Natural killer cell (primary cell): Measurements from ENCODE around the gene TMEM170A. TPM values are rescaled to one million over a fixed set of nuclear protein-coding genes. Genes with fewer than 3 reads are reported as not detected.

Source experiments
- ATAC-seq, 3 donors: fragments of 150-1000 bp in 2 of 3; fragments of 200-7000 bp in 1 of 3; cut with Tn5 transposase; 1 replicate in 1 of 3; 2 replicates in 2 of 3; pipeline ENCODE4 v1.10.0; 2021; ENCODE audit warnings: mild to moderate bottlenecking in 2 of 3, moderate library complexity in 2 of 3
- DNase-seq, 2 donors: peaks; one replicate each; pipeline versions ENCODE4 v3.0.0 to v3.0.0-alpha.2; 2013 to 2021; ENCODE audit warnings: mixed read lengths in 1 of 2
- H3K27ac ChIP-seq: one replicate; pipeline ENCODE4 v1.5.1; 2013; ENCODE audit warnings: mild to moderate bottlenecking, low read length
- H3K27me3 ChIP-seq: one replicate; pipeline ENCODE4 v1.6.1; 2013; ENCODE audit warnings: low read length; ENCODE audit not compliant: control insufficient read depth, insufficient read depth
- H3K36me3 ChIP-seq: one replicate; pipeline ENCODE4 v1.6.1; 2013; ENCODE audit warnings: low read length; ENCODE audit not compliant: control insufficient read depth, insufficient read depth
- H3K4me1 ChIP-seq: one replicate; pipeline ENCODE4 v1.6.1; 2013; ENCODE audit warnings: low read length; ENCODE audit not compliant: control insufficient read depth, insufficient read depth
- H3K4me3 ChIP-seq: one replicate; pipeline ENCODE4 v1.5.1; 2013; ENCODE audit warnings: low read length
- H3K9me3 ChIP-seq: one replicate; pipeline ENCODE4 v1.6.1; 2013; ENCODE audit warnings: low read length; ENCODE audit not compliant: control insufficient read depth, insufficient read depth
- H3K27ac Mint-ChIP-seq, 2 donors: one replicate each; pipeline ENCODE4 v1.8.0; 2022; ENCODE audit warnings: mild to moderate bottlenecking in 2 of 2, mixed read lengths in 2 of 2, moderate library complexity in 1 of 2
- H3K27me3 Mint-ChIP-seq, 2 donors: one replicate each; pipeline ENCODE4 v1.8.0; 2022; ENCODE audit warnings: low read depth in 2 of 2, mixed read lengths in 2 of 2
- H3K36me3 Mint-ChIP-seq: one replicate; pipeline ENCODE4 v1.8.0; 2022; ENCODE audit warnings: mixed read lengths
- H3K4me1 Mint-ChIP-seq, 2 donors: one replicate each; pipeline ENCODE4 v1.8.0; 2022; ENCODE audit warnings: mixed read lengths in 2 of 2
- H3K4me3 Mint-ChIP-seq: one replicate; pipeline ENCODE4 v1.8.0; 2022; ENCODE audit warnings: mild to moderate bottlenecking, moderate library complexity, mixed read lengths
- H3K9me3 Mint-ChIP-seq, 2 donors: one replicate each; pipeline ENCODE4 v1.8.0; 2022; ENCODE audit warnings: mixed read lengths in 2 of 2
- CTCF ChIP-seq: fragments of 200-600 bp; IDR thresholded peaks from one replicate; pipeline ENCODE4 v1.8.0; 2022; ENCODE audit warnings: antibody characterized with exemption
- WGBS: methylation state at CpG from one replicate; pipeline ENCODE4 v1.1.7; 2013; ENCODE audit warnings: missing lambda C conversion rate; ENCODE audit not compliant: insufficient coverage; 5-methylcytosine and 5-hydroxymethylcytosine counted together
- intact Hi-C: fragments of 100-400 bp; cut with micrococcal nuclease; formaldehyde crosslinking; loops from one replicate; pipeline ENCODE4 v1.14.2; 2022
- total RNA-seq, 4 donors: library from RNA; stranded (reverse); fragments of 120-200 nt in 1 of 4; gene quantifications; one replicate each; pipeline versions ENCODE4 v1.2.3 to v1.2.4, GENCODE V29; 2013 to 2022

TMEM170A gene
- total RNA-seq, 3 donors from 2014 or later (not counting 1 experiment from before 2014, with no cell fraction given): 51.5 to 61.0 (median 53.9) TPM

DNA sequence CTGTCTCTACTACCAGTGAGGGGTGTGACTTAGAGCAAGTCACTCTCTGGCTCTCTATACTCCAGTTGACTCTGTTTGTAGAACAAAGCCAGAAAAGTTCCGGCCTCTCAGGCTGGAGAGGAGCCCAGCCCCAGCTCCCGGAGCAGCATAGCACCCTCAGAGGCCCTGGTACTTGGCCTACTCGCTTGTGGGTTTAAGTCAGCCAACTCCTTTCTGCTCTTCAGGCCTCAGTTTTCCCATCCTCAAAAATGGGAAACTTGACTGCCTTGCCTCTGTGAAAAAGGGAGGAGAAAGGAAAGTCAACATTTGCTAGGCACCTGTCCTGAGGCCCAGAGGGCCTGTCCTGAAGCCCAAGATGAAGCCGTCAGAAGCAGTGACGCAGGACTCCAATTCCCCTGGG, 29.7 kb upstream of the TMEM170A start:
- WGBS: 92% methylated on average over 5 of the region's 5 CpGs
- no peaks in the 10 kb centered on the region for H3K36me3 Mint-ChIP-seq
- H3K27me3 Mint-ChIP-seq: peaks cover 9 to 11% of the 10 kb centered on the region in 2 donors
- ATAC-seq (no peak), DNase-seq (no peak)
- Histone ChIP-seq H3K36me3 (no peaks in the 10 kb centered on the region), H3K4me3 (no peak overlapping the region), H3K9me3 (no peaks in the 10 kb centered on the region), H3K27me3 (peaks cover 11% of the 10 kb centered on the region), H3K27ac (no peak overlapping the region), H3K4me1 (peaks cover 7% of the 10 kb centered on the region)
- no peak overlapping the region for H3K4me3 Mint-ChIP-seq
- no peak overlapping the region for H3K27ac Mint-ChIP-seq
- H3K4me1 Mint-ChIP-seq: peaks cover 8% of the 10 kb centered on the region in 2 donors
- H3K9me3 Mint-ChIP-seq: no peaks in the 10 kb centered on the region
- TF ChIP-seq CTCF: no peak
- intact Hi-C loops: no loop called here

- Histone ChIP-seq H3K27ac (no peak overlapping the region), H3K4me1 (peaks cover 7% of the 10 kb centered on the region), H3K27me3 (peaks cover 11% of the 10 kb centered on the region), H3K36me3 (no peaks in the 10 kb centered on the region), H3K9me3 (no peaks in the 10 kb centered on the region), H3K4me3 (no peak overlapping the region)
- no peak for TF ChIP-seq CTCF
- Mint-ChIP-seq H3K4me3 (no peak overlapping the region), H3K9me3 (no peaks in the 10 kb centered on the region), H3K27ac (no peak overlapping the region), H3K4me1 (peaks cover 8% of the 10 kb centered on the region in 2 donors), H3K36me3 (no peaks in the 10 kb centered on the region), H3K27me3 (peaks cover 14 to 17% of the 10 kb centered on the region in 2 donors)
- DNase-seq (no peak), ATAC-seq (peak in 1 of 3 donors; percentile 43)
- 86% methylated on average over 1 of the region's 1 CpG for WGBS
- intact Hi-C loops: no loop called here
These were observed 27.4 kb upstream of the TMEM170A start for GRCh38 chr16:75491876-75492275.

- H3K27me3 Mint-ChIP-seq: peaks cover 8 to 9% of the 10 kb centered on the region in 2 donors
- Histone ChIP-seq H3K4me3 (no peak overlapping the region), H3K27me3 (no peaks in the 10 kb centered on the region), H3K9me3 (no peaks in the 10 kb centered on the region), H3K4me1 (no peaks in the 10 kb centered on the region), H3K27ac (no peak overlapping the region), H3K36me3 (no peaks in the 10 kb centered on the region)
- no peaks in the 10 kb centered on the region for H3K4me1 Mint-ChIP-seq
- DNase-seq (no peak), ATAC-seq (no peak)
- TF ChIP-seq CTCF: no peak
- H3K9me3 Mint-ChIP-seq: no peaks in the 10 kb centered on the region
- no peaks in the 10 kb centered on the region for H3K36me3 Mint-ChIP-seq
- H3K4me3 Mint-ChIP-seq: no peak overlapping the region
- intact Hi-C loops: no loop called here
- 93% methylated on average over 2 of the region's 2 CpGs for WGBS
- H3K27ac Mint-ChIP-seq: no peak overlapping the region
These were observed 23.8 kb upstream of the TMEM170A start for GRCh38 chr16:75488322-75488721.

GRCh38 chr16:75486676-75487313, 22.3 kb upstream of the TMEM170A start:
- TF ChIP-seq CTCF: no peak
- intact Hi-C loops: no loop called here
- peaks cover 8 to 9% of the 10 kb centered on the region in 2 donors for H3K27me3 Mint-ChIP-seq
- 88% methylated on average over 1 of the region's 2 CpGs for WGBS
- H3K9me3 ChIP-seq: no peaks in the 10 kb centered on the region
- H3K4me3 Mint-ChIP-seq: no peak overlapping the region
- no peaks in the 10 kb centered on the region for H3K4me1 Mint-ChIP-seq
- ATAC-seq (no peak), DNase-seq (no peak)
- no peaks in the 10 kb centered on the region for H3K27me3 ChIP-seq
- no peaks in the 10 kb centered on the region for H3K36me3 ChIP-seq
- H3K27ac Mint-ChIP-seq: no peak overlapping the region
- no peak overlapping the region for H3K27ac ChIP-seq
- no peaks in the 10 kb centered on the region for H3K36me3 Mint-ChIP-seq
- H3K9me3 Mint-ChIP-seq: no peaks in the 10 kb centered on the region
- H3K4me1 ChIP-seq: no peaks in the 10 kb centered on the region
- no peak overlapping the region for H3K4me3 ChIP-seq
